ENCODE data around the gene NUDT11. TPM values are rescaled to one million over a fixed set of nuclear protein-coding genes. Genes with fewer than 3 reads are reported as not detected.
A peak's percentile ranks its signal among the peaks of the same experiment; 100 is the strongest.
"Not testable (repeated sequence)": the region's sequence is repeated elsewhere in the genome, so short reads cannot be mapped to it uniquely, and the experiment has no call there.

NUDT11 gene
- 1 to 10 TPM in 8 of 9 donors, under 1 TPM in 1; 0.12 to 9.7 (median 2.0) TPM for total RNA-seq
- polyA plus RNA-seq, result 1 to 10 TPM; 1.2 to 5.0 (median 4.5) TPM
- long read RNA-seq, donor 1, partial matches to known transcripts, result 0 of 3 reads
- long read RNA-seq, donor 1, other reads (novel, unspliced or antisense), result 0 of 3 reads
- long read RNA-seq, donor 2, result 0 reads
- long read RNA-seq, donor 3, partial matches to known transcripts, result 0 of 3 reads
- long read RNA-seq, donor 3, other reads (novel, unspliced or antisense), result 0 of 3 reads
- long read RNA-seq, donor 4, result 0 reads
- long read RNA-seq, donor 5, transcript NUDT11-201 (2 exons, 2,385 nt), result major isoform, 5 of 5 reads
- long read RNA-seq, donor 5, partial matches to known transcripts, result 0 of 5 reads
- long read RNA-seq, donor 5, other reads (novel, unspliced or antisense), result 0 of 5 reads
- long read RNA-seq, donor 6, partial matches to known transcripts, result 0 of 3 reads
- long read RNA-seq, donor 6, other reads (novel, unspliced or antisense), result 0 of 3 reads
- long read RNA-seq, donor 7, partial matches to known transcripts, result 0 of 1 reads
- long read RNA-seq, donor 7, other reads (novel, unspliced or antisense), result 0 of 1 reads
- long read RNA-seq, donor 8, transcript NUDT11-201 (2 exons, 2,385 nt), result major isoform, 9 of 9 reads
- long read RNA-seq, donor 8, partial matches to known transcripts, result 0 of 9 reads
- long read RNA-seq, donor 8, other reads (novel, unspliced or antisense), result 0 of 9 reads
- long read RNA-seq, donor 9, partial matches to known transcripts, result 0 of 1 reads
- long read RNA-seq, donor 9, other reads (novel, unspliced or antisense), result 0 of 1 reads
- long read RNA-seq, donor 10, partial matches to known transcripts, result 0 of 3 reads
- long read RNA-seq, donor 10, other reads (novel, unspliced or antisense), result 0 of 3 reads

DNA sequence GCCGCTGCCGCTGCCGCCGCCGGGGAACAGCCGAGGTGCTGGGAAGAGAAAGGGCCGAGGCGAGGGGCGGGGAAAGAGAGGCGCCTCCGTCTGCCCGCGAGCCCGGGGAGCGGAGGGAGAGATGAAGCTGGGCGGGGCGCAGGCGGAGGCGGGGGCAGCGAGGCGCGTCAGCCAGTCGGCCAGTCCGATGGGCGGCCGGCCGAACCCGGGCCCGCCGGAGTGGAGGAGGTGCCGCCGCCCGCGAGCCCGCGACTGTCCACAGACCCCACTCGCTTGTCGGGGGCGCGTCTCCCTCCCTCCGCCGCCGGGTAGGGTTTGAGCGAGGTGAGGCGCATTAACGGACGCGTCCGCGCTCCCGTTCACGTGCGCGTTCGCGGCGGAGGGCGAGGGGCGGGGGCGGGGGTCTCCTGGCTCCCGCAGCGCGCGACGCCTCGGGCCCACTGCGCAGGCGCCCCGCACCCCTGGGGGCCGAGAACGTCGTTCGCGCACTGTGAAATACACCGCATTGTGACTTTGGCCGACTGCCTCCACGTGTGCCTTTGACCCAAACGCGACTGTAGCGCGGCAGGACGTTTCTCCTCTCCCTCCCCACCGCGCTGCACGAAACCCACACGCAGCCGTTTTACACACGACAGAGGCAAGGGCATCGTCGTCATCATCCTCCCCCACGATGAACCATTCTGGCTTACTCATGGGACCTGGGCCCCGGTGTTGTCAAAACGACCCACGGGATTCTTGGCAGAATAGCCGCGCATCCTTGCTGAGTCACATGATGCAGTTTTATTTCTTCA, at the start of gene NUDT11:
Gene NUDT11 (minus strand): TSS at position 92 of the 791 bp plus-strand sequence. CDS start 148 bp downstream, outside the sequence.
- 0 to 39% (median 29%) methylated on average over 44 to 86 of the region's 96 CpGs; no CpG with 5 or more reads in 1 of the 4 donors for WGBS, 4 donors
- intact Hi-C loops (cut with DNase I), result no loop called here
- peak within 1 kb of the TSS in 1 of 5 donors; percentile 45 for H3K27ac ChIP-seq
- H3K4me3 ChIP-seq, result peak within 1 kb of the TSS in 2 of 4 donors; percentile 28 to 65
- H3K9me3 ChIP-seq (replicated peaks in 1 of 3), result no peaks in the 10 kb centered on the region
- peaks cover 17% of the 10 kb centered on the region for H3K27me3 ChIP-seq
- peak; percentile 11 to 14 for TF ChIP-seq POLR2A (IDR thresholded peaks at IDR 0.05)
- no peak for TF ChIP-seq CTCF (IDR thresholded peaks at IDR 0.05)
- DNase-seq, result peak; percentile 35 to 69 (median 55)
- no peaks in the 10 kb centered on the region for H3K4me1 ChIP-seq (replicated peaks in 1 of 2)
- H3K36me3 ChIP-seq (replicated peaks in 1 of 2), result no peaks in the 10 kb centered on the region

DNA sequence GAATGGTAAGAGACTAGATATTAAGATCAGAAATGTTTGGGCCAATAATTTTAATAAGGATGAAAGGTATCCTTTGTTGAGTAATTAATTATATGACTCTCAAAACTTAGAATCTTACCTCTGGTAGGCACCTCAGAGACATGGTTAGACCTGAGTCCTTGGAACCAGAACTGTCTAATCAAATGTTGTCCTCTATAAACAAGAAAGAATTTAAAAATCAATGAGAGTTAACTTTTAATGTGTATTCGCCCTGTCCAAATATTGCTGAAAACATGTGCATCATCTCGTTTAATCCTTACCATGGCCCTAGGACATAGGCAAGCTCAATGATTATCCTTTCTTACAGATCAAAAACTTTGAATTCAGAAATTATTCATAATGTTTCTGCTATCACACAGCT, 24.0 kb upstream of the NUDT11 start:
- Histone ChIP-seq H3K27me3 (peaks cover 9% of the 10 kb centered on the region), H3K4me1 (replicated peaks in 1 of 2) (no peaks in the 10 kb centered on the region), H3K4me3 (no peak overlapping the region), H3K9me3 (replicated peaks in 1 of 3) (no peaks in the 10 kb centered on the region), H3K27ac (no peak overlapping the region), H3K36me3 (replicated peaks in 1 of 2) (no peaks in the 10 kb centered on the region)
- DNase-seq, result no peak
- TF ChIP-seq CTCF (IDR thresholded peaks at IDR 0.05) (no peak), POLR2A (IDR thresholded peaks at IDR 0.05) (no peak)
- 53 to 84% (median 79%) methylated on average over 2 of the region's 2 CpGs for WGBS, 4 donors
- intact Hi-C loops (cut with DNase I), result no loop called here

DNA sequence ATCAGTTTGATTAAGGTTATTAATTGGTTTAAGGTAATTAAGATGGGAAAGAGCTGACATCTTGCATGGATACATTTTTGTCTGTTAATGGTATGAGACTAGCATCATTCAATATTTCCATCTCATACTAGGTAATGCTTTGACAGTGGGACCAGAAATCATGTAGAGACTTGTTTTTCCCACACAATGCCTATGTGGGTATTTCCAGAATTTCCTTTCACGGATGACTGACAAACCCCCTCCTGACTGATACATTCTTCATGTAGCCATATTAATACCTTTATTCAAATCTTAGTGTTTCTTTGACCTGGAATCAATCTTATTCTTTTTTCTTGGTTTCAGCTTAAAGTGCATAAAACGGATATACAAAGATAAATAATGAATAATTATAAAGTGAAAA, 22.7 kb upstream of the NUDT11 start:
- H3K4me1 ChIP-seq (replicated peaks in 1 of 2); H3K36me3 ChIP-seq (replicated peaks in 1 of 2); H3K27me3 ChIP-seq; H3K27ac ChIP-seq; DNase-seq; H3K9me3 ChIP-seq (replicated peaks in 1 of 3); intact Hi-C loops (cut with DNase I); H3K4me3 ChIP-seq: not testable (repeated sequence)
- 28 to 59% (median 49%) methylated on average over 2 of the region's 2 CpGs for WGBS, 4 donors

- WGBS, 4 donors, result 67 to 91% (median 79%) methylated on average over 3 of the region's 3 CpGs
- intact Hi-C loops (cut with DNase I), result no loop called here
- TF ChIP-seq POLR2A (IDR thresholded peaks at IDR 0.05), result no peak
- no peak for TF ChIP-seq CTCF (IDR thresholded peaks at IDR 0.05)
- no peaks in the 10 kb centered on the region for H3K36me3 ChIP-seq (replicated peaks in 1 of 2)
- no peaks in the 10 kb centered on the region for H3K4me1 ChIP-seq (replicated peaks in 1 of 2)
- no peak for DNase-seq
- no peaks in the 10 kb centered on the region for H3K9me3 ChIP-seq (replicated peaks in 1 of 3)
- H3K27me3 ChIP-seq, result peaks cover 11% of the 10 kb centered on the region
- no peak overlapping the region for H3K4me3 ChIP-seq
- no peak overlapping the region for H3K27ac ChIP-seq
Measured at GRCh38 chrX:51507551-51507950, 11.2 kb upstream of the NUDT11 start.

- intact Hi-C loops (cut with DNase I); H3K4me1 ChIP-seq (replicated peaks in 1 of 2): not testable (repeated sequence)
- DNase-seq, result peak in 1 of 7 donors; percentile 11
Measured at GRCh38 chrX:51495701-51496488, 497 bp downstream of the NUDT11 start.

More at GRCh38 chrX:51495701-51496488, 497 bp downstream of the NUDT11 start:
- peak overlapping the region in 2 of 4 donors; percentile 28 to 65 for H3K4me3 ChIP-seq
- peaks cover 17% of the 10 kb centered on the region for H3K27me3 ChIP-seq
- 1 to 64% (median 30%) methylated on average over 1 to 51 of the region's 60 CpGs for WGBS, 4 donors
- H3K27ac ChIP-seq; H3K36me3 ChIP-seq (replicated peaks in 1 of 2); H3K9me3 ChIP-seq (replicated peaks in 1 of 3): not testable (repeated sequence)
